Astrocyte of the spinal cord (primary cell): ENCODE results near the gene DGKD.

Experiments used
- DNase-seq: peaks from one replicate; pipeline ENCODE4 v3.0.0; 2011; ENCODE audit warnings: low read depth, low spot score
- H3K4me3 ChIP-seq: 2 replicates; pipeline ENCODE4 v1.5.1; 2011; ENCODE audit warnings: low read depth, mild to moderate bottlenecking, low read length, moderate library complexity
- CTCF ChIP-seq: IDR thresholded peaks from 2 replicates; pipeline ENCODE4 v1.5.1; 2012; ENCODE audit warnings: low read depth, mild to moderate bottlenecking, low read length, inconsistent platforms
- in situ Hi-C: cut with HindIII; loops from 2 replicates; pipeline ENCODE4 v1.10.0; 2017; ENCODE audit warnings: low sequenced_read_pairs

Gene DGKD, protein sequence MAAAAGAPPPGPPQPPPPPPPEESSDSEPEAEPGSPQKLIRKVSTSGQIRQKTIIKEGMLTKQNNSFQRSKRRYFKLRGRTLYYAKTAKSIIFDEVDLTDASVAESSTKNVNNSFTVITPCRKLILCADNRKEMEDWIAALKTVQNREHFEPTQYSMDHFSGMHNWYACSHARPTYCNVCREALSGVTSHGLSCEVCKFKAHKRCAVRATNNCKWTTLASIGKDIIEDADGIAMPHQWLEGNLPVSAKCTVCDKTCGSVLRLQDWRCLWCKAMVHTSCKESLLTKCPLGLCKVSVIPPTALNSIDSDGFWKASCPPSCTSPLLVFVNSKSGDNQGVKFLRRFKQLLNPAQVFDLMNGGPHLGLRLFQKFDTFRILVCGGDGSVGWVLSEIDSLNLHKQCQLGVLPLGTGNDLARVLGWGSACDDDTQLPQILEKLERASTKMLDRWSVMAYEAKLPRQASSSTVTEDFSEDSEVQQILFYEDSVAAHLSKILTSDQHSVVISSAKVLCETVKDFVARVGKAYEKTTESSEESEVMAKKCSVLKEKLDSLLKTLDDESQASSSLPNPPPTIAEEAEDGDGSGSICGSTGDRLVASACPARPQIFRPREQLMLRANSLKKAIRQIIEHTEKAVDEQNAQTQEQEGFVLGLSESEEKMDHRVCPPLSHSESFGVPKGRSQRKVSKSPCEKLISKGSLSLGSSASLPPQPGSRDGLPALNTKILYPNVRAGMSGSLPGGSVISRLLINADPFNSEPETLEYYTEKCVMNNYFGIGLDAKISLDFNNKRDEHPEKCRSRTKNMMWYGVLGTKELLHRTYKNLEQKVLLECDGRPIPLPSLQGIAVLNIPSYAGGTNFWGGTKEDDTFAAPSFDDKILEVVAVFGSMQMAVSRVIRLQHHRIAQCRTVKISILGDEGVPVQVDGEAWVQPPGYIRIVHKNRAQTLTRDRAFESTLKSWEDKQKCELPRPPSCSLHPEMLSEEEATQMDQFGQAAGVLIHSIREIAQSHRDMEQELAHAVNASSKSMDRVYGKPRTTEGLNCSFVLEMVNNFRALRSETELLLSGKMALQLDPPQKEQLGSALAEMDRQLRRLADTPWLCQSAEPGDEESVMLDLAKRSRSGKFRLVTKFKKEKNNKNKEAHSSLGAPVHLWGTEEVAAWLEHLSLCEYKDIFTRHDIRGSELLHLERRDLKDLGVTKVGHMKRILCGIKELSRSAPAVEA

DNA sequence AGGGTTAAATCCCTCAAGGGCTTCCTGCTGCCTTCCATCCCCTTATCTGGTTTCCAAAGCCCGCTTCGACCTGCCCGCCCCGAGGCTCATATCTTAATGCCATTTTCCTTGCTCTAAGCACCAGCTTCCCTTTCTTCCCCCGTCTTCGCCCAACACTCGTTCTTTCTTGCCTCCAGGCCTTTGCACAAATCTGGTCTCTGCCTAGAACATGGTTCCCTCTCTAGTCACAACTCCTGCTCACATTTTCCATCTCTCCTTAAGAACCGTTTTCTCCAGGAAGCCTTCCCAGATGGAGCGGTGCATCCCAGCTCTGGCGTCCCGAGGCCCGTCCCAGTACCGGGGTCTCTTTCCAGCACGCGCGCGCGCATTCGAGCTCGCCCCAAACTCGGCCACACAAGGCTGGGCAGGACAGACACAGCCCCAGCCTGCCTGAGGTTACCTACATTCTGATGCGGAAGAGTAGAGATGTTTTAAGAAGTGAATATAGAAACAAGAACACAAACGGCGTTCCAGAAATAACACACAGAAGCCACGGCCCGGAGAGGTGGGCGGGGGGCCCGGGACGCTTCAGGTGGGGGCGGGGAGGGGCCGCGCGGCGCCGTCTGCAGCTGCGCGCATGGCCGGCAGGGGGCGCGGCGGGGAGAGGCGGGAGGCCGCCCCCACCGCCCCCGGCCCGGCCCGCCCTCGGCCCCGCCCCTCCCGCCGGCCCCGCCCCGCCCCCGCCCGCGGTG is at the start of gene DGKD:
DGKD (plus strand) TSS at position 726 of the 731 bp plus-strand sequence. CDS start 25 bp downstream, outside the sequence.
- TF ChIP-seq CTCF = peak; percentile 24
- H3K4me3 ChIP-seq = peak within 1 kb of the TSS; percentile 70
- peak; percentile 42 for DNase-seq
- in situ Hi-C loops = no loop called here

DNA sequence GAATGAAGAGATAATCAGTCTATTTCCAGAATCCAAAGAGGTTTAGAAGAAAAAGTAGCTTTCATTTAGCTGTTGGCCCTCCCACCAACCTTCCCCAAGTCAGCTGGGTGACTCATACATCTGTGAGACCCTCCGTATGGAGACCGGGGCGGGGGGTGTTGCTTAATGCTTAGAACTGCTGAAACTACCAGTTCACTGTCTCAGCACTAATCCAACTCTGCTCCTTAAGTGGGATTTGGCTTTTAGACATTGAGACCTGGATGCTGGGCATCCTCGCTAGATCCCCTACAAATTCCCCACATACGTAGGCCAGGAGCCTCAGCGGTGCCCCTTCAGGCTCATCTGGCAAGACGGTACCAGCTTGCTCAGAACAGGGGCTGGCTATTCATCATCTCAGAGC is 46.7 kb upstream of the DGKD start, which contains the start of gene SAG:
SAG (plus strand) TSS at position 252 of the 400 bp plus-strand sequence. CDS start 1,374 bp downstream, outside the sequence.
- TF ChIP-seq CTCF = no peak
- no peak within 1 kb of the TSS for H3K4me3 ChIP-seq
- no peak for DNase-seq
- in situ Hi-C loops = no loop called here

DNA sequence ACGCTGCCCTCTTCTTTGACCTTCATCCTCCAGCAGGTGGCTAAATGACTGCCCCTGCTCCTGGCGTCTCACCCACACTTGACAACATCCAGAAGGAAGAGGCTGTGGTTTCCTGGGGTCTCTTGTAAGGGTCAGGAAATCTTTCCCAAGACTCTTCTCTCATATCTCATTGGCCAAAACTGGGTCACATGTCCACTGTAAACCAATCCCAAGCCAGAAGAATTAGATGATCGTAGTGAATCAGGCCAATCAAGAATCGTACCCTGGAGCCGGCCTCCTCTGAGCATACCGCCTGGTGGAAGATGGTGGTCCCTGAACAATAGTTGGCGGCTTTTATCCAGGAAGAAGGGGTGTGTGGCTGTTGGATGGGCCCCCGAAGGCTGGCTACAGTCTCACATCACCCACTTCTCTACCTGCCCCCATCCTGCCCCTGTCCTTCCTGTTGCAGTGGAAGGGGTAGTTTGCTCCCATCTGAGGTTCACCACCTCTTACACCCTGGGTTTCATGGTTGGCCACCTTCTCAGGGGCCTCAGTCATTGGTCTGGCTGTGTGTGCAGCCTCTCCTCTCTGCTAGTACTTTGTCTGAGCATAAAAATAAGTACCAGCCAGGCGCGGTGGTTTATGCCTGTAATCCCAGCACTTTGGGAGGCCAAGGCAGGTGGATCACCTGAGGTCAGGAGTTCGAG is 42.9 kb upstream of the DGKD start:
- H3K4me3 ChIP-seq = no peak overlapping the region
- TF ChIP-seq CTCF = no peak
- in situ Hi-C loops = no loop called here
- DNase-seq = no peak

- no peak for DNase-seq
- no peak overlapping the region for H3K4me3 ChIP-seq
- TF ChIP-seq CTCF = no peak
- in situ Hi-C loops = no loop called here
These were observed 41.4 kb upstream of the DGKD start for GRCh38 chr2:233312874-233313273.

DNA sequence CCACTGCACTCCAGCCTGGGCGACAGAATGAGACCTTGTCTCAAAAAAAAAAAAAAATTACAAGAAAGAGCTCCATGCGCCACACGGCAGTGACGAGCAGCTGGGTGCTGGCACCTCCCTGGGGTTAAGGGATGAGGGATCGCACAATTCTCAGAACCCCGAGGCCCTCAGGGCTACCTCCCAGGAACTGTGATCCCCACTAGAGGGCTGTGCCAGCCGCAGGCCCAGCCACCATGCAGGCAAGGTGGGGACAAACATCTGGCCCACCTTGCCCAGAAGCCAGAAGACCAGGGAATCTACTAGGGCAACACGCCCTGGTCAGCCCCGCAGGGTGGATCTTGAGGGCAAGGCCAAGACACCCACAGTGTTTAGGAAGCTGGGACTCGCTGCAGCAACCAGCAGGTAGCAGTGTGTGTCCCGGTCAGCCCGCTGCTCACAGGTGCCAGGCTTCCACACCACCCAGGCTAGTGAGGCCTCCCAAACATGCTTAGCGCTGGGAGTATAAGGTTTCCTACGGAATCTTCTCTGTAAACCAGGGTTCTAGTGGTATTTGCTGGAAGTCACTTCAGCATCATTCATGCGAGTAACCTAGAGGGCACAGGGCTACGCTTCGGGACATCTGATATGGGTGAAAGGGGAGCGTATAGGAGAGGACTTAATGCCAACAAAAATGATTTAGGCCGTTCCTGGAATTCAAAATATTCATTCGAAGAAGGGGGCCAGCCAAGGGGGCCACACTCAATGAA is 39.9 kb upstream of the DGKD start:
- DNase-seq = no peak
- H3K4me3 ChIP-seq = no peak overlapping the region
- in situ Hi-C loops = no loop called here
- TF ChIP-seq CTCF = no peak
